Activated CD4-positive, alpha-beta T cell treated with anti-CD3 and anti-CD28 coated beads, Interleukin-2, amount 50 U/mL, for 16 hours (primary cell): ENCODE results near the gene TTC24.
"Not testable (repeated sequence)": the region's sequence is repeated elsewhere in the genome, so short reads cannot be mapped to it uniquely, and the experiment has no call there.

Experiments used
- DNase-seq: peaks from one replicate; pipeline ENCODE4 v3.0.0-alpha.2; 2020

The TTC24 gene

GRCh38 chr1:156579472-156579871 is at the start of gene TTC24:
Gene TTC24, plus strand, starts transcription at chr1:156579723. Its CDS starts 1,642 bp downstream, at chr1:156581365.
- no peak for DNase-seq

GRCh38 chr1:156530006-156530405 is 49.5 kb upstream of the TTC24 start:
- DNase-seq, result no peak

GRCh38 chr1:156532374-156532773 is 47.1 kb upstream of the TTC24 start:
- no peak for DNase-seq

GRCh38 chr1:156533568-156534220 is 45.8 kb upstream of the TTC24 start:
- DNase-seq, result no peak

GRCh38 chr1:156534424-156535060 is 45.0 kb upstream of the TTC24 start:
- no peak for DNase-seq

- no peak for DNase-seq
Observed at GRCh38 chr1:156537027-156537426, 42.5 kb upstream of the TTC24 start.

- DNase-seq, result no peak
Observed at GRCh38 chr1:156538711-156539440, 40.6 kb upstream of the TTC24 start.

GRCh38 chr1:156539818-156540355 is 39.6 kb upstream of the TTC24 start:
- no peak for DNase-seq

GRCh38 chr1:156540955-156541354 is 38.6 kb upstream of the TTC24 start:
- no peak for DNase-seq

GRCh38 chr1:156543066-156543465 is 36.5 kb upstream of the TTC24 start:
- no peak for DNase-seq

GRCh38 chr1:156544592-156545102 is 34.9 kb upstream of the TTC24 start:
- no peak for DNase-seq

GRCh38 chr1:156546267-156546666 is 33.3 kb upstream of the TTC24 start:
- no peak for DNase-seq

GRCh38 chr1:156547434-156547833 is 32.1 kb upstream of the TTC24 start:
- DNase-seq, result no peak

- no peak for DNase-seq
Observed at GRCh38 chr1:156547982-156548381, 31.5 kb upstream of the TTC24 start.

GRCh38 chr1:156549390-156549789 is 30.1 kb upstream of the TTC24 start:
- DNase-seq, result no peak

- no peak for DNase-seq
Observed at GRCh38 chr1:156549831-156550230, 29.7 kb upstream of the TTC24 start.

GRCh38 chr1:156550346-156550745 is 29.2 kb upstream of the TTC24 start:
- DNase-seq, result no peak

GRCh38 chr1:156551066-156551643 is 28.4 kb upstream of the TTC24 start:
- no peak for DNase-seq

- DNase-seq, result no peak
Observed at GRCh38 chr1:156551869-156552268, 27.7 kb upstream of the TTC24 start.

GRCh38 chr1:156552518-156552917 is 27.0 kb upstream of the TTC24 start:
- no peak for DNase-seq

GRCh38 chr1:156552937-156553336 is 26.6 kb upstream of the TTC24 start:
- DNase-seq, result not testable (repeated sequence)

- DNase-seq, result no peak
Observed at GRCh38 chr1:156553860-156554485, 25.6 kb upstream of the TTC24 start.

GRCh38 chr1:156554971-156555370 is 24.6 kb upstream of the TTC24 start:
- DNase-seq, result no peak
